PFSK-1 (cell line): ENCODE results near the gene CAMKMT.

Source experiments
- POLR2AphosphoS5 ChIP-seq: IDR thresholded peaks from 2 replicates; pipeline ENCODE4 v1.6.1; 2012; ENCODE audit warnings: low read depth, mild to moderate bottlenecking, control low read depth, low read length, moderate library complexity
- REST ChIP-seq, 2 experiments: IDR thresholded peaks; 2 replicates each; pipeline versions ENCODE4 v1.6.1 to v1.8.0; 2011 to 2012; ENCODE audit warnings: low read depth in 2 of 2, low read length in 2 of 2, control low read depth in 1 of 2, inconsistent platforms in 1 of 2, mild to moderate bottlenecking in 1 of 2, moderate library complexity in 1 of 2; ENCODE audit not compliant: insufficient read depth in 1 of 2
- TAF1 ChIP-seq: IDR thresholded peaks from 2 replicates; pipeline ENCODE4 v1.6.1; 2012; ENCODE audit warnings: low read length, control low read depth, borderline replicate concordance; ENCODE audit not compliant: insufficient read depth

GRCh38 chr2:44510246-44510645 is 148.5 kb downstream of the CAMKMT start:
- TF ChIP-seq POLR2AphosphoS5 = no peak
- no peak for TF ChIP-seq TAF1
- TF ChIP-seq REST (IDR thresholded peaks at IDR 0.05; ENCODE audit: insufficient read depth in 1 of 2, low read depth in 2 of 2, low read length in 2 of 2) = no peak
